HCT116 (cell line): ENCODE measurements around the gene TUNAR. TPM values are rescaled to one million over a fixed set of nuclear protein-coding genes. Genes with fewer than 3 reads are reported as not detected.

ENCODE experiments used
- ATAC-seq: fragments of 200-7000 bp; cut with Tn5 transposase; 2 replicates; pipeline ENCODE4 v1.9.1; 2020; ENCODE audit warnings: mild to moderate bottlenecking, moderate library complexity
- BruUV-seq: library from RNA; stranded (reverse); fragments of 400-500 nt; replicated peaks from 2 replicates; lab custom pipeline; 2021; lab: Mats Ljungman, UMichigan
- CTCF ChIA-PET: fragments of 300-600 bp; sonication (Branson Sonifier 250); formaldehyde crosslinking; loops from one replicate; lab custom pipeline; 2021; ENCODE audit warnings: antibody characterized with exemption; lab: Charles Lee
- POLR2A ChIA-PET: fragments of 300-600, 350-600 bp; sonication (Branson Sonifier 250); formaldehyde crosslinking; loops from one replicate; lab custom pipeline; 2021; ENCODE audit warnings: antibody characterized with exemption; lab: Charles Lee
- RAD21 ChIA-PET, 2 experiments: fragments of 300-600 bp; sonication (Branson Sonifier 250); formaldehyde crosslinking; loops; one replicate each; lab custom pipeline; 2023; ENCODE audit warnings: low total read pairs in 2 of 2; ENCODE audit not compliant: uncharacterized antibody in 2 of 2, unreplicated experiment in 2 of 2, low non-redundant PET in 1 of 2; lab: Charles Lee
- DNase-seq: peaks from one replicate; pipeline ENCODE4 v3.0.0-alpha.2; 2010; ENCODE audit warnings: low read depth, low spot score
- H2AFZ ChIP-seq: fragments of 200-600 bp; shearing (Covaris generic), sonication (generic); 2 replicates; pipeline ENCODE4 v1.6.1; 2017; ENCODE audit warnings: low read depth, mixed run types, mixed read lengths, antibody characterized with exemption, low read length; ENCODE audit not compliant: poor library complexity, severe bottlenecking
- H3K27ac ChIP-seq: 2 replicates; pipeline ENCODE4 v1.5.1; 2012; ENCODE audit warnings: low read depth, low read length
- H3K27me3 ChIP-seq: fragments of 200-600 bp; sonication (generic); 2 replicates; pipeline ENCODE4 v1.6.1; 2016; ENCODE audit warnings: mixed run types, low read length, mixed read lengths; ENCODE audit not compliant: insufficient read depth
- H3K36me3 ChIP-seq, 2 experiments: fragments of 200-500 bp in 1 of 2; fragments of 200-600 bp in 1 of 2; sonication (Bioruptor generic) in 1 of 2; sonication (generic) in 1 of 2; 2 replicates each; pipeline versions ENCODE4 v1.5.1 to v1.6.1; 2014 to 2016; ENCODE audit warnings: low read length in 2 of 2, inconsistent platforms in 1 of 2, mixed read lengths in 1 of 2, mixed run types in 1 of 2; ENCODE audit not compliant: insufficient read depth in 2 of 2, control insufficient read depth in 1 of 2
- H3K4me1 ChIP-seq, 2 experiments: fragments of 200-600 bp in 1 of 2; sonication (generic) in 1 of 2; 2 replicates each; pipeline versions ENCODE4 v1.5.1 to v1.6.1; 2012 to 2017; ENCODE audit warnings: low read length in 2 of 2, inconsistent platforms in 1 of 2, mild to moderate bottlenecking in 1 of 2, mixed read lengths in 1 of 2, mixed run types in 1 of 2, moderate library complexity in 1 of 2; ENCODE audit not compliant: insufficient read depth in 2 of 2, control insufficient read depth in 1 of 2
- H3K4me2 ChIP-seq: fragments of 200-600 bp; sonication (generic); 2 replicates; pipeline ENCODE4 v1.6.1; 2017; ENCODE audit warnings: mixed run types, low read length, mixed read lengths
- H3K4me3 ChIP-seq, 2 experiments: fragments of 200-600 bp in 1 of 2; sonication (generic) in 1 of 2; replicated peaks in 1 of 2; 2 replicates each; pipeline ENCODE4 v1.5.1; 2011 to 2016; ENCODE audit warnings: low read length in 2 of 2, control low read depth in 1 of 2, low read depth in 1 of 2, mild to moderate bottlenecking in 1 of 2, mixed read lengths in 1 of 2, mixed run types in 1 of 2
- H3K79me2 ChIP-seq: fragments of 200-600 bp; sonication (generic); 2 replicates; pipeline ENCODE4 v1.6.1; 2017; ENCODE audit warnings: mild to moderate bottlenecking, mixed run types, low read length, moderate library complexity, mixed read lengths; ENCODE audit not compliant: insufficient read depth
- H3K9ac ChIP-seq: fragments of 200-600 bp; sonication (generic); 2 replicates; pipeline ENCODE4 v1.6.1; 2016; ENCODE audit warnings: low read length, mixed read lengths
- H3K9me2 ChIP-seq: fragments of 200-600 bp; sonication (generic), shearing (Covaris generic); 2 replicates; pipeline ENCODE4 v1.6.1; 2017; ENCODE audit warnings: mixed run types, mild to moderate bottlenecking, moderate library complexity; ENCODE audit not compliant: insufficient read depth
- H3K9me3 ChIP-seq, 2 experiments: fragments of 200-500 bp in 1 of 2; fragments of 200-600 bp in 1 of 2; sonication (Bioruptor generic) in 1 of 2; sonication (generic) in 1 of 2; 2 replicates each; pipeline ENCODE4 v1.6.1; 2014 to 2017; ENCODE audit warnings: low read length in 2 of 2, mixed read lengths in 2 of 2, inconsistent platforms in 1 of 2, low read depth in 1 of 2, mild to moderate bottlenecking in 1 of 2, mixed run types in 1 of 2, moderate library complexity in 1 of 2; ENCODE audit not compliant: control insufficient read depth in 1 of 2, insufficient read depth in 1 of 2
- H4K20me1 ChIP-seq: fragments of 200-600 bp; sonication (generic), shearing (Covaris generic); 2 replicates; pipeline ENCODE4 v1.6.1; 2017; ENCODE audit warnings: mixed run types, mild to moderate bottlenecking, moderate library complexity; ENCODE audit not compliant: insufficient read depth
- CBX3 ChIP-seq: IDR thresholded peaks from 2 replicates; pipeline ENCODE4 v1.6.1; 2012; ENCODE audit warnings: low read depth
- EGR1 ChIP-seq: IDR thresholded peaks from 2 replicates; pipeline ENCODE4 v1.6.1; 2012; ENCODE audit warnings: low read depth
- ELF1 ChIP-seq: IDR thresholded peaks from 2 replicates; pipeline ENCODE4 v1.6.1; 2012; ENCODE audit warnings: low read depth, borderline replicate concordance
- FOSL1 ChIP-seq: IDR thresholded peaks from 2 replicates; pipeline ENCODE4 v1.6.1; 2012; ENCODE audit warnings: low read depth
- MAX ChIP-seq: IDR thresholded peaks from 2 replicates; pipeline ENCODE4 v1.6.1; 2012
- POLR2A ChIP-seq: IDR thresholded peaks from 2 replicates; pipeline ENCODE4 v1.7.0; 2011; ENCODE audit warnings: borderline replicate concordance; ENCODE audit not compliant: insufficient read depth, insufficient read length; ENCODE audit errors: extremely low read depth
- RAD21 ChIP-seq: IDR thresholded peaks from 2 replicates; pipeline ENCODE4 v1.6.1; 2012; ENCODE audit warnings: low read depth, mild to moderate bottlenecking
- SP1 ChIP-seq: IDR thresholded peaks from 2 replicates; pipeline ENCODE4 v1.6.1; 2012; ENCODE audit warnings: low read depth
- SRF ChIP-seq: IDR thresholded peaks from 2 replicates; pipeline ENCODE4 v1.6.1; 2012; ENCODE audit warnings: low read depth
- YY1 ChIP-seq: IDR thresholded peaks from 2 replicates; pipeline ENCODE4 v1.6.1; 2011; ENCODE audit warnings: low read length, low read depth, moderate library complexity, mild to moderate bottlenecking; ENCODE audit not compliant: insufficient replicate concordance; ENCODE audit errors: extremely low read depth
- ZFX ChIP-seq: fragments of 450-650 bp; IDR thresholded peaks from 2 replicates; pipeline ENCODE4 v1.6.1; 2017
- ZNF274 ChIP-seq: fragments of 200-500 bp; sonication (Bioruptor generic); IDR thresholded peaks from 2 replicates; pipeline ENCODE4 v1.6.1; 2014; ENCODE audit warnings: mild to moderate bottlenecking, low read depth, low read length, inconsistent platforms
- intact Hi-C: fragments of 100-400 bp; cut with micrococcal nuclease; formaldehyde crosslinking; loops from 2 replicates; pipeline ENCODE4 v1.10.0; 2022
- total RNA-seq: library from RNA; stranded (reverse); gene quantifications from one replicate; pipeline ENCODE4 v1.2.1, GENCODE V29; 2021; ENCODE audit not compliant: unreplicated experiment
- TF ChIP-seq, protein P1 (sequence below): IDR thresholded peaks from 2 replicates; pipeline ENCODE4 v1.6.1; 2012
- TF ChIP-seq, protein P2 (sequence below): IDR thresholded peaks from 2 replicates; pipeline ENCODE4 v1.6.1; 2012; ENCODE audit warnings: low read depth

The TUNAR gene
- total RNA-seq, 1 experiment from 2014 or later = not detected

GRCh38 chr14:95958105-95958504 is 81.5 kb downstream of the TUNAR start:
- H3K27me3 ChIP-seq = peaks cover 17% of the 10 kb centered on the region
- H3K4me2 ChIP-seq = no peak overlapping the region
- H3K36me3 ChIP-seq = no peaks in the 10 kb centered on the region
- H3K4me3 ChIP-seq = no peak overlapping the region
- CTCF ChIA-PET = no interaction called here
- no peaks in the 10 kb centered on the region for H3K79me2 ChIP-seq
- no peak overlapping the region for H2AFZ ChIP-seq
- TF ChIP-seq SP1 = no peak
- TF ChIP-seq CBX3 = no peak
- no peak for TF ChIP-seq FOSL1
- TF ChIP-seq EGR1 = no peak
- TF ChIP-seq ELF1 = no peak
- no peak for TF ChIP-seq MAX
- no peak for TF ChIP-seq RAD21
- TF ChIP-seq SRF = no peak
- no peaks in the 10 kb centered on the region for H3K9me2 ChIP-seq
- no peak for ATAC-seq
- RAD21 ChIA-PET = no interaction called here
- no peaks in the 10 kb centered on the region for H3K9me3 ChIP-seq
- no peak for DNase-seq
- BruUV-seq = no TSS peak
- POLR2A ChIA-PET = no interaction called here
- no peaks in the 10 kb centered on the region for H4K20me1 ChIP-seq
- no peak overlapping the region for H3K9ac ChIP-seq
- H3K4me1 ChIP-seq = no peaks in the 10 kb centered on the region
- intact Hi-C loops = no loop called here
- no peak overlapping the region for H3K27ac ChIP-seq

- Histone ChIP-seq H3K4me1 (no peaks in the 10 kb centered on the region), H3K79me2 (no peaks in the 10 kb centered on the region), H3K36me3 (no peaks in the 10 kb centered on the region), H3K27ac (no peak overlapping the region), H3K9me2 (no peaks in the 10 kb centered on the region), H3K9ac (no peak overlapping the region), H2AFZ (no peak overlapping the region), H3K27me3 (peaks cover 21% of the 10 kb centered on the region), H4K20me1 (no peaks in the 10 kb centered on the region), H3K4me2 (no peak overlapping the region), H3K4me3 (no peak overlapping the region), H3K9me3 (no peaks in the 10 kb centered on the region)
- no TSS peak for BruUV-seq
- intact Hi-C loops = no loop called here
- ATAC-seq (no peak), DNase-seq (no peak)
- ChIA-PET RAD21 (no interaction called here), CTCF (no interaction called here), POLR2A (no interaction called here)
- no peak for TF ChIP-seq CBX3
- no peak for TF ChIP-seq ELF1
- TF ChIP-seq, protein P1, sequence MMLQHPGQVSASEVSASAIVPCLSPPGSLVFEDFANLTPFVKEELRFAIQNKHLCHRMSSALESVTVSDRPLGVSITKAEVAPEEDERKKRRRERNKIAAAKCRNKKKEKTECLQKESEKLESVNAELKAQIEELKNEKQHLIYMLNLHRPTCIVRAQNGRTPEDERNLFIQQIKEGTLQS = no peak
- TF ChIP-seq SRF = no peak
- TF ChIP-seq MAX = no peak
- TF ChIP-seq RAD21 = no peak
- no peak for TF ChIP-seq POLR2A
- TF ChIP-seq YY1 = no peak
- no peak for TF ChIP-seq ZNF274
- TF ChIP-seq ZFX = no peak
- no peak for TF ChIP-seq FOSL1
- TF ChIP-seq, protein P2, sequence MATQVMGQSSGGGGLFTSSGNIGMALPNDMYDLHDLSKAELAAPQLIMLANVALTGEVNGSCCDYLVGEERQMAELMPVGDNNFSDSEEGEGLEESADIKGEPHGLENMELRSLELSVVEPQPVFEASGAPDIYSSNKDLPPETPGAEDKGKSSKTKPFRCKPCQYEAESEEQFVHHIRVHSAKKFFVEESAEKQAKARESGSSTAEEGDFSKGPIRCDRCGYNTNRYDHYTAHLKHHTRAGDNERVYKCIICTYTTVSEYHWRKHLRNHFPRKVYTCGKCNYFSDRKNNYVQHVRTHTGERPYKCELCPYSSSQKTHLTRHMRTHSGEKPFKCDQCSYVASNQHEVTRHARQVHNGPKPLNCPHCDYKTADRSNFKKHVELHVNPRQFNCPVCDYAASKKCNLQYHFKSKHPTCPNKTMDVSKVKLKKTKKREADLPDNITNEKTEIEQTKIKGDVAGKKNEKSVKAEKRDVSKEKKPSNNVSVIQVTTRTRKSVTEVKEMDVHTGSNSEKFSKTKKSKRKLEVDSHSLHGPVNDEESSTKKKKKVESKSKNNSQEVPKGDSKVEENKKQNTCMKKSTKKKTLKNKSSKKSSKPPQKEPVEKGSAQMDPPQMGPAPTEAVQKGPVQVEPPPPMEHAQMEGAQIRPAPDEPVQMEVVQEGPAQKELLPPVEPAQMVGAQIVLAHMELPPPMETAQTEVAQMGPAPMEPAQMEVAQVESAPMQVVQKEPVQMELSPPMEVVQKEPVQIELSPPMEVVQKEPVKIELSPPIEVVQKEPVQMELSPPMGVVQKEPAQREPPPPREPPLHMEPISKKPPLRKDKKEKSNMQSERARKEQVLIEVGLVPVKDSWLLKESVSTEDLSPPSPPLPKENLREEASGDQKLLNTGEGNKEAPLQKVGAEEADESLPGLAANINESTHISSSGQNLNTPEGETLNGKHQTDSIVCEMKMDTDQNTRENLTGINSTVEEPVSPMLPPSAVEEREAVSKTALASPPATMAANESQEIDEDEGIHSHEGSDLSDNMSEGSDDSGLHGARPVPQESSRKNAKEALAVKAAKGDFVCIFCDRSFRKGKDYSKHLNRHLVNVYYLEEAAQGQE = no peak
- TF ChIP-seq EGR1 = no peak
These were observed 82.7 kb downstream of the TUNAR start for GRCh38 chr14:95959317-95959716.
